Central memory CD8-positive, alpha-beta T cell (primary cell): ENCODE measurements around the gene PIP5K1C.

ENCODE experiments used
- ATAC-seq: fragments of 150-1000 bp; cut with Tn5 transposase; replicated peaks from 2 replicates; pipeline ENCODE4 v1.10.0; 2022; ENCODE audit warnings: mild to moderate bottlenecking, moderate FRiP score, moderate number of reproducible peaks; ENCODE audit not compliant: poor library complexity, severe bottlenecking; ENCODE audit errors: extremely low read depth
- DNase-seq, 2 donors: peaks; one replicate each; pipeline ENCODE4 v3.0.0; 2021; ENCODE audit warnings: low spot score in 2 of 2
- H3K27ac Mint-ChIP-seq: one replicate; pipeline ENCODE4 v1.8.0; 2022; ENCODE audit warnings: low read depth, mild to moderate bottlenecking, moderate library complexity, mixed read lengths
- H3K27me3 Mint-ChIP-seq: one replicate; pipeline ENCODE4 v1.8.0; 2022; ENCODE audit warnings: mixed read lengths
- H3K36me3 Mint-ChIP-seq: one replicate; pipeline ENCODE4 v1.8.0; 2022; ENCODE audit warnings: mild to moderate bottlenecking, moderate library complexity, mixed read lengths; ENCODE audit not compliant: insufficient read depth
- H3K4me1 Mint-ChIP-seq: one replicate; pipeline ENCODE4 v1.8.0; 2022; ENCODE audit warnings: mixed read lengths
- H3K4me3 Mint-ChIP-seq: one replicate; pipeline ENCODE4 v1.8.0; 2022; ENCODE audit warnings: mild to moderate bottlenecking, moderate library complexity, mixed read lengths
- H3K9me3 Mint-ChIP-seq: one replicate; pipeline ENCODE4 v1.8.0; 2022; ENCODE audit warnings: mixed read lengths

The PIP5K1C gene

DNA sequence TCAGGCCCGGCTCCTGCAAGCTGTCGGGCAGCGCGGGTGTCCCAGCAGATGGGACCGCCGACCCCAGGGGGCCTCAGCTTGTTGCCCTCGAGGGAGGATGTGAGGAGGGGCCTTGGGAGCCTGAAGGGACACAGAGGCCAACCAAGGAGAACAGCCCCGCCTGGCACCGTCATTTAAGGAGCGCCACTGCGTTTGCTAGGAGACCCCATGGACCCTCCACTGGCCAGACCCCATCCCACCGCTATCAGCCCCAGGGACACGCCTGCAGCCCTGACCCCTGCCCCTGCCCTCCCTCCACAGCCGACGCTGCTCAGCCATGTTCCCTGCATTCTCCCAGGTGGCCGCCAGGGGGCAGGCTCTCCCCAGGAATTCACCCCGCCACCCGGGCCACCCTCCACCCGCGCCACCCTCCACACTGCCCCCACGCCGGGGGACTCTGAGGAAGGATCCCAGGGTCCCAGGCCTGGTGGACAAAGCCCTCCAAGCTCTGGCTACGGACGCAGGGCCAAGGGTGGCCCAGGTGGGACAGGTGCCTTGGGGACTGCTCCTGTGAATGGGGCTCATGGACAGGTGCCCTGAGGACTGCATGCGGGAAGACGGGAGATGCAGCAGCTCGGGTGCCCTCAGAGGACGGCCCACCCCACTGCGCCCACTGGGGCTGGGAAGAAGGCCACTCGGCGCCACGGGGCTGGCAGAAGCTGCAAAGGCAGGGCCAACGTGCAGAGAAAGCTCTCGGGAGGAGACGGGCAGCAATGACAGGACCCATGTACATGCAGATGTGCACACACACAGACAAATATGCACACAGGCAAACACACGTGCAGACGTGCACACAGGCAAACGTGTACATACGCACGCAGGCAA, 34.4 kb downstream of the PIP5K1C start:
- Mint-ChIP-seq H3K9me3 (no peaks in the 10 kb centered on the region), H3K4me3 (no peak overlapping the region), H3K27me3 (no peaks in the 10 kb centered on the region), H3K4me1 (peaks cover 23% of the 10 kb centered on the region), H3K27ac (no peak overlapping the region), H3K36me3 (peaks cover 5% of the 10 kb centered on the region)
- DNase-seq (peak; percentile 70 to 81), ATAC-seq (peak; percentile 67)

GRCh38 chr19:3664879-3665642, 35.2 kb downstream of the PIP5K1C start:
- H3K27me3 Mint-ChIP-seq = no peaks in the 10 kb centered on the region
- H3K9me3 Mint-ChIP-seq = no peaks in the 10 kb centered on the region
- ATAC-seq (no peak), DNase-seq (no peak)
- peaks cover 5% of the 10 kb centered on the region for H3K36me3 Mint-ChIP-seq
- no peak overlapping the region for H3K27ac Mint-ChIP-seq
- H3K4me1 Mint-ChIP-seq = peaks cover 19% of the 10 kb centered on the region
- H3K4me3 Mint-ChIP-seq = no peak overlapping the region

DNA sequence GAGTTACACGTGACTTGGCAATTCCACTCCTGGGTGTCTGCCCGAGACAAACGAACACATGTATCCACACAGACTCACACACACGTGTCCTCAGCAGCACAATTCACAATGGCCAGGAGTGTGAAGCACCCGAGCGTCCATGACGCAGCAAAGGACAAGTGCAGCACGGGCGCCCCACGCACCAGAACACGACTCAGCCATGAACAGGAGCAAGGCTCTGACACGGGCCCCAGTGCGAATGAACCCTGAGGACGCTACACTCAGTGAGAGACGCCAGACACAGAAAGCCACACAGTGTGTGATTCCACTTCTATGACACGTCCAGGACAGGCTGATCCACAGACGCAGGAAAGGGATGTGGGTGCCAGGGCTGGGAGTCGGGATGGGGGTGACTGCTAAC, 36.4 kb downstream of the PIP5K1C start:
- ATAC-seq (no peak), DNase-seq (no peak)
- H3K27me3 Mint-ChIP-seq = no peaks in the 10 kb centered on the region
- no peak overlapping the region for H3K27ac Mint-ChIP-seq
- no peaks in the 10 kb centered on the region for H3K9me3 Mint-ChIP-seq
- H3K36me3 Mint-ChIP-seq = peaks cover 3% of the 10 kb centered on the region
- H3K4me3 Mint-ChIP-seq = no peak overlapping the region
- peaks cover 13% of the 10 kb centered on the region for H3K4me1 Mint-ChIP-seq

- Mint-ChIP-seq H3K4me3 (no peak overlapping the region), H3K4me1 (peaks cover 6% of the 10 kb centered on the region), H3K27me3 (no peaks in the 10 kb centered on the region), H3K9me3 (no peaks in the 10 kb centered on the region), H3K36me3 (peaks cover 5% of the 10 kb centered on the region), H3K27ac (no peak overlapping the region)
- ATAC-seq (no peak), DNase-seq (no peak)
These were observed 38.7 kb downstream of the PIP5K1C start for GRCh38 chr19:3661284-3662238.

GRCh38 chr19:3660493-3661219, 39.6 kb downstream of the PIP5K1C start:
- Mint-ChIP-seq H3K4me3 (no peak overlapping the region), H3K9me3 (no peaks in the 10 kb centered on the region), H3K4me1 (no peaks in the 10 kb centered on the region), H3K27ac (no peak overlapping the region), H3K27me3 (no peaks in the 10 kb centered on the region), H3K36me3 (peaks cover 5% of the 10 kb centered on the region)
- no peak for DNase-seq
- ATAC-seq = no peak

DNA sequence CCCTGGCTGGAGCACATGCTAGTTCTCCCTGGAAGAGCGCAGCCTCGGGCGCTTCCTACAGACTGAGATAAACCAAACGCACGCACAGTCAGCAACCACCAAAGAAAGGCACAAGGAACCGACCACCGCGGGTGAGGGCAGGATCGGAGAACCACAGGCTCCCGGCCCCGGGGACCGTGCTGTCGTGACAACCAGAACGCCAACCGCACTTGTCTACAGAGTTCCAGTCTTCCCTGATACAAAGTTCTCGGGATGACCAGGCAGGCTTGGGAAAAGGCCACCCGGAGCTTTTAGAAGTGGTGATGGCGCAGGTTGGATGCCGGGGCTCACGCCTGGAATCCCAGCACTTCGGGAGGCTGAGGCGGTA, 40.5 kb downstream of the PIP5K1C start:
- no peak for ATAC-seq
- no peaks in the 10 kb centered on the region for H3K4me1 Mint-ChIP-seq
- H3K36me3 Mint-ChIP-seq = peaks cover 9% of the 10 kb centered on the region
- DNase-seq = no peak
- H3K9me3 Mint-ChIP-seq = no peaks in the 10 kb centered on the region
- H3K27ac Mint-ChIP-seq = no peak overlapping the region
- no peak overlapping the region for H3K4me3 Mint-ChIP-seq
- H3K27me3 Mint-ChIP-seq = no peaks in the 10 kb centered on the region

GRCh38 chr19:3658870-3659745, 41.2 kb downstream of the PIP5K1C start:
- Mint-ChIP-seq H3K36me3 (peaks cover 11% of the 10 kb centered on the region), H3K27ac (no peak overlapping the region), H3K27me3 (no peaks in the 10 kb centered on the region), H3K9me3 (no peaks in the 10 kb centered on the region), H3K4me1 (no peaks in the 10 kb centered on the region), H3K4me3 (no peak overlapping the region)
- ATAC-seq = no peak
- DNase-seq = no peak

DNA sequence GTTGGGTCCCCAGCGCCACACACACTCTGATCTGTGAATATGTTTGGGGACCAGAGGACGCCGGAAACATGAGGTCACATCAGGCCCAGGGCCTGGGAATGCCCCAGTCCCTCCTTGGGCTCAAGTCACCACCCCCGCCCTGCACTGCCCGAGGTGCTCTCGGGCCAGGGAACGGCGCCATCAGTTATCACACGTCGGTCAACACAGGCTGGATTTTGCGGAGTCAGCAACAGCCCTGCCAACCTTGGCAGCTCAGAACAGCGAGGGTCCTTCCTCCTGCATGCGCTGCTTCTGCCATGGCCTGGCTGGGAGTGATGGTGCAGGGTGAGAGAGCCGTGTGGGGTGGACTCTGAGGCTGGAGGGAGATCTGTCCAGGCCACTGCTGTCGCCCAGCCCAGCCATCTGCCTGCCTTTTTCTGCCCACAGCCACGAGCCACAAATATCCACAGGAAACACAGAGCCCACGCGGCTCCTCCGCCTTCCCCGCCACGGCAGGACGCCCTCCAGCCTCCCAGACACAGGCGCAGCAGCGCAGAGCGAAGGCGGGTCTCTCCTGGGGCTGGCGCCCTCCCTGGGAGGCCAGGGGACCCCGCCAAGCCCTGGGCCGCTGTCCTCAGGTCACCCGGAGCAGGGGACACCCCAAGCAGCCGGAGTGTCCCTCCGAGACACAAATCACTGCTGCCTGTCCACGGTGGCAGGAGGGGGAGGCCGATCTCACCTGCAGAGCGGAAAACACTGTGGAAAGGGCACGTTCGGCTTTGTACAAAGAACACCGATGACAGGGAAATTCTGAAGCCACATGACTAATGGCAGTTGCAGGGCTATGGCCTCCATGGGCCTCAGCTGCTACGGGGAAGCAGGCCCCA, 42.0 kb downstream of the PIP5K1C start:
- no peak overlapping the region for H3K4me3 Mint-ChIP-seq
- H3K36me3 Mint-ChIP-seq = peaks cover 10% of the 10 kb centered on the region
- ATAC-seq (no peak), DNase-seq (no peak)
- H3K9me3 Mint-ChIP-seq = no peaks in the 10 kb centered on the region
- no peaks in the 10 kb centered on the region for H3K27me3 Mint-ChIP-seq
- H3K27ac Mint-ChIP-seq = no peak overlapping the region
- H3K4me1 Mint-ChIP-seq = no peaks in the 10 kb centered on the region

DNA sequence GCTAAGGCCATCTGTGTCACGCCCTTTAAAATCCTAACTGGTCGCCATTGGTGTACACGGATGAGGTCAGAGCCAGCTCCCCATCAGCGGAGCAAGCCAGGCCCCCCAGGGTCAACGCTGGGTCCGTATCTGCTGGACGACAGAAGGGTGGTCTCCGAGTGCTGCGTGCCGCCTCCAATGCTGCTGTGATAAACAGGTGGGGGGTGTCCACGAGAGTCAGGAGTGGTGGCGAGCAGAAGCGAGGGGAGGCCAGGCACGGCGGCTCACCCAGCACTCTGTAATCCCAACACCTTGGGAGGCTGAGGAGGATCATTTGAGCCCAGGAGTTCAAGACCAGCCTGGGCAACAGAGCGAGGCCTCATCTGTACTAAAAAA, 42.9 kb downstream of the PIP5K1C start:
- H3K4me3 Mint-ChIP-seq = no peak overlapping the region
- DNase-seq = no peak
- no peak for ATAC-seq
- peak overlapping the region; percentile 65 for H3K27ac Mint-ChIP-seq
- no peaks in the 10 kb centered on the region for H3K4me1 Mint-ChIP-seq
- no peaks in the 10 kb centered on the region for H3K27me3 Mint-ChIP-seq
- H3K36me3 Mint-ChIP-seq = peaks cover 11% of the 10 kb centered on the region
- H3K9me3 Mint-ChIP-seq = no peaks in the 10 kb centered on the region

DNA sequence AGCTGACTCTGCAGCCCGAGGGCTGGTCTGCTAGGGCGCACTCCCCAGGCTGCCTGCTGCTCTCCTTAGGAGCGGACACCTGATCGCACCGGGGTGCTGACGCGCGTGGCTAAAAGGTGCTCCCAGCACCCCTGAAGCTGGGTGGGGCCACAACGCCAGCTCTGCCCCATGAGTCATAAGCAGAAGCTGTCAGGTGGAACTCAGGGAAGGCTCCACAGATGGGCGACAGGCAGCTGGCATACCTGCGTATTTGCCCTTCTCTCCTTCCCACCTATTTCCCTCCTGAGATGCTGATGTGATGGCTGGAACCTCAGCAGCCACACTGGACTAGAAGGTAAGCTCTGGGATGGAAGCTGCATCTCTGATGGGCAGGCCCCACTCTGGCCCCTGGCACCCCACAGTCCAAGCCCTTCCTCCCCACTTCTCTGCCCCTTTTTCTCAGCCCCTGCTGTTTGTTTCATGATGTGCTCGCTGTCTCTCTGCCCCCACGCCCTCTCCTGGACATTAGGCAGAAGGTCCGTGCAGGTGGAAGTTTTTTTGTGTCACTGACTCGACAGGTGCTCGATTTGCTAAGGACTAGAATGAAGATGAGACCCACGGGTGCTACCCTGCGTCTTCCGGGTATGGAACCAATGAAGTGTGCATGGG, 43.4 kb downstream of the PIP5K1C start:
- no peaks in the 10 kb centered on the region for H3K27me3 Mint-ChIP-seq
- H3K27ac Mint-ChIP-seq = peak overlapping the region; percentile 65

More for the DNA sequence above, 43.4 kb downstream of the PIP5K1C start:
- H3K4me1 Mint-ChIP-seq = no peaks in the 10 kb centered on the region
- H3K9me3 Mint-ChIP-seq = no peaks in the 10 kb centered on the region
- ATAC-seq (no peak), DNase-seq (no peak)
- H3K4me3 Mint-ChIP-seq = no peak overlapping the region
- H3K36me3 Mint-ChIP-seq = peaks cover 13% of the 10 kb centered on the region
